AG10803 (cell line): Measurements from ENCODE around the gene LYSMD3.

Experiments used
- DNase-seq: peaks from one replicate; pipeline ENCODE4 v3.0.0; 2010; ENCODE audit warnings: low read depth
- H3K4me3 ChIP-seq: 2 replicates; pipeline ENCODE4 v1.5.1; 2011; ENCODE audit warnings: mild to moderate bottlenecking, low read length, control low read depth
- TF ChIP-seq, protein P1 (sequence below): conservative IDR thresholded peaks from 2 replicates; pipeline ENCODE4 v1.5.1; 2011; ENCODE audit warnings: mild to moderate bottlenecking, low read length, control low read depth, inconsistent platforms

Gene LYSMD3

DNA sequence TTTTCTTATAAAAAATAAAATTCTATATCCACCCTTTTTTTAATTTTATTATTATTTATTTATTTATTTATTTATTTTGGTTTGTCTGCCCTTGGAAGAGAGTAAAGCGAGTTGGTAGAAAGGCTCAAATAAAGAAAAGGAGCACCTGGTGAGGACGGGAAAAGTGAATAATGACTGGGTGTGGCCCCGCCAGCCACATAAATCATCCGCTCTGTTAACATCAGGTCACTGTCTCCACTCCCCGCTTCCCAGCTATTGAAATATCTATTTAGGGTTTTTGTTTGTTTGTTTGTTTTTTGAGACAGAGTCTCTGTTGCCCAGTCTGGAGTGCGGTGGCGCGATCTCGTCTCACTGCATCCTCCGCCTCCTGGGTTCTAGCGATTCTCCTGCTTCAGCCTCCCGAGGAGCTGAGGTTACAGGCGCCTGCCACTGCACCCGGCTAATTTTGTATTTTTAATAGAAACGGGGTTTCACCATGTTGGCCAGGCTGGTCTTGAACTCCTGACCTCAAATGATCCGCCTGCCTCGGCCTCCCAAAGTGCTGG, 53.9 kb downstream of the LYSMD3 start:
- H3K4me3 ChIP-seq = no peak overlapping the region; the same call in 1 of the 2 replicates
- DNase-seq = no peak

DNA sequence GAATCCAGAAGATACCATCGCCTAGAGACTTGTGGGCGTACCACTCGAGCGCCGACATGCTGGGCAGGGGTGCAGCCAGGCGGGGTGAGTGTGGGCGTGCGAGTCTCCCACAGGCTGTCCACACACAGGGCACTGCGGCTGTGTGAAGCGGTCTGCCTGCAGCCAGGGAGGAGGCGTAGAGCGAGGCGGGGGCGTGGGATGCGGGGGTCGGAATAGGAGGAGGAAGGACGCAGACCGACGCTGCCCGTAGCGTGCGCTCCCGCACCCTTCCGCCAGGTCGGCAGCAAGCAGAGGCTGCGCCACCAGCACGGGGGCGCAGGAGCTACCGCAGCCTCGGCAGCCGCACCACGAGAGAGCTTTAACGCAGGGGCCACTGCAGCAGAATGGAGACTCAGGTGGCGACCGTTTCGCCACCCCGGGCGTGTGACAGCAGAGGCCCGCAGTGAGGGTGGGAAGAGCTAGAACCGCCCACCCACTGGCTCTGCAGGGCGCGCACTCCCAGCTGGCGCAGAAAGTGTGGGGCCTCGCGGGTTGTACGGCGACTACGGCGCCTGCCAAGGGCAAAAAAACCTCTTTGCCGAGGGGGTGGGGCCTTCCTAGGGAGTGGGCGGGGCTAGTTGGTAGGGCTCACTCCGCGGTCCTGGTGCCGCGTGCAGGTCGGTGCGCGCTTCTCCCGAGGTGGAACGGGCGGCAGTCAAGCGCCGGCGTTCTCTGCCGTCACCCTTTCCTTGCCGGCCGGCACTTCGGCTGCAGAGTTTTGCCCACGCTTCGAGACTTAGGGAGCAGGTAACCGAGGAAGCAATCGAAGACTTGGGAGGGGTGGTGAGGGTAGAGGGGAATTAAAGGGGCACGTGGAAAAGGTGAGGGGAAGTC, 54.9 kb downstream of the LYSMD3 start, which contains the start of the genes MBLAC2 and POLR3G:
TSS of gene MBLAC2 (minus strand) at position 537 of the 873 bp plus-strand sequence. CDS start at position 58, 479 bp downstream.
TSS of gene POLR3G (plus strand) at position 630 of the 873 bp plus-strand sequence. CDS start 10,704 bp downstream, outside the sequence.
- DNase-seq = peak; percentile 85
- TF ChIP-seq, protein P1, sequence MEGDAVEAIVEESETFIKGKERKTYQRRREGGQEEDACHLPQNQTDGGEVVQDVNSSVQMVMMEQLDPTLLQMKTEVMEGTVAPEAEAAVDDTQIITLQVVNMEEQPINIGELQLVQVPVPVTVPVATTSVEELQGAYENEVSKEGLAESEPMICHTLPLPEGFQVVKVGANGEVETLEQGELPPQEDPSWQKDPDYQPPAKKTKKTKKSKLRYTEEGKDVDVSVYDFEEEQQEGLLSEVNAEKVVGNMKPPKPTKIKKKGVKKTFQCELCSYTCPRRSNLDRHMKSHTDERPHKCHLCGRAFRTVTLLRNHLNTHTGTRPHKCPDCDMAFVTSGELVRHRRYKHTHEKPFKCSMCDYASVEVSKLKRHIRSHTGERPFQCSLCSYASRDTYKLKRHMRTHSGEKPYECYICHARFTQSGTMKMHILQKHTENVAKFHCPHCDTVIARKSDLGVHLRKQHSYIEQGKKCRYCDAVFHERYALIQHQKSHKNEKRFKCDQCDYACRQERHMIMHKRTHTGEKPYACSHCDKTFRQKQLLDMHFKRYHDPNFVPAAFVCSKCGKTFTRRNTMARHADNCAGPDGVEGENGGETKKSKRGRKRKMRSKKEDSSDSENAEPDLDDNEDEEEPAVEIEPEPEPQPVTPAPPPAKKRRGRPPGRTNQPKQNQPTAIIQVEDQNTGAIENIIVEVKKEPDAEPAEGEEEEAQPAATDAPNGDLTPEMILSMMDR = peak; percentile 53
- H3K4me3 ChIP-seq = peak within 1 kb of the TSS; percentile 91

More for the DNA sequence above, 53.9 kb downstream of the LYSMD3 start:
- TF ChIP-seq, protein P1 = no peak

DNA sequence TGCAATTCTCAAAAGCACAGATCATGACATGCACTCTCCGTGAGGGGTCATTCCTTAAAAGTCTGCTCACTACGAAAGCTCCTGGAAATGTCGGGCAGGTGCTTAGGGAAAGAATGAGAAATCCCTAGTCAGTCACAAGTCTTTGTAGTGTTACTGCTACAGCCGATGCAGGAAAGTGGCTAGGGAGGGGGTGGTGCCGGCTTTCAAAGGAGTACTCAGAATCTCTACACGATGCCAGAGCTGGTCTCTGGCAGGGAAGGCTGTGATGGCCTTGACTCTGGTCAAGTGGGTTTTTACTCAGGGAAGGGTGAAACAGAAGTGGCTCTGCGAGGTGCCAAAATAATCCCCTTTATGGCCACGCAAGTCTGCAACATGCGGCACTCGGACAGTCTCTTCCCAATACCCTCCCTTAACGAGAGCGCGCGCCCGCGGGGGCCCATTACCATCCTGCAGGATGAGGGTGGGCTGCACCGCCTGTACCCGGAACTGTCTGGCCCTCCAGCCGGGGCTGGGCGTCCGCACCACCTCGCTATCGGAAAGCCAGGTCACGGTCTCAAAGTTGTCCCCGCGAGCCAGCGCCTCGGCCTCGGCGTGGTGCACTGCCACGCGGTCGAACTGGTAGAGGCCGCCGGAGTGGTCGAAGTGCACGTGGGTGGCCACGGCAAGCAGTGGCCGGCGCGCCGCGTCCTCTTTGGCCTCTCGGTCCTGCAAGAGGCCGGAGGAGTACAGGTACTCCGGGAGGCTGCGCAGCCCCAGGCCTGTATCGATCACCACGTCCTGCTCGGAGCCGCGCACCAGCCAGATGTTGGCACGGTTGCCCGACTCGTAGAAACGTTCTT, 55.8 kb downstream of the LYSMD3 start:
- peak overlapping the region; percentile 91 for H3K4me3 ChIP-seq
- DNase-seq = no peak
- TF ChIP-seq, protein P1 = no peak

DNA sequence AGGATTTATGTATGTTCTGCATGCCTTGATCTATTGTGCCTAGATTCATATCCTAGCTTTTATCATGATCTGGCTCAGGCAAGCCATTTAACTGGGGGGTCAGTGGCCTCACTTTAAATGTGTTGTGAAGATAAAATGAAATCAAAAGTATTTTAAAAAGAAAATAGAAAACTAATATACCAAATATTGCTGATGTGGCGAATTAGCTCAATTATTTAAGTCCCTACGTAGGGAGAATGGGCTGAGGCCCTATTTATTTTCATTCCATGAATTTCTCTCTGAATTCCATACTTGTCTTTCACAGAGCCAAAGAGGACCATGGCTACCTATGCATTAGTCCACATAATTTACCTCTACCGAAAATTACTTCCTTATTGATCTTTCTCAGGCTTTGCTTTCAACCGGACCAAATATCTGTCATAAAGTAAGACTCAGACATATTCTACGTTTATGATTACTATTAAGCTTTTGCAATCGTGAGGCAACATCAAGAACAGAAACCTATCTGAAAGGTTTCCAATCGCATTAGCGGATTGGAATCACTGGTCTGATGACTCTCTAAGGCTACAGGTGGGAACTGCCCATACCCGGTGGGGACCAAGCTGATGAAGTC, 56.5 kb downstream of the LYSMD3 start:
- TF ChIP-seq, protein P1 = no peak
- peak overlapping the region; percentile 91 for H3K4me3 ChIP-seq
- DNase-seq = no peak
